GM23248 (cell line): ENCODE results near the gene PLEKHA6. TPM values are rescaled to one million over a fixed set of nuclear protein-coding genes. Genes with fewer than 3 reads are reported as not detected.

Source experiments
- DNase-seq: peaks from one replicate; pipeline ENCODE4 v3.0.0-alpha.2; 2015
- H2AFZ ChIP-seq: fragments of 200-600 bp; sonication (generic); 2 replicates; pipeline ENCODE4 v1.6.1; 2016; ENCODE audit warnings: antibody characterized with exemption
- H3F3A ChIP-seq: fragments of 200-600 bp; sonication (generic); 2 replicates; pipeline ENCODE4 v1.6.1; 2016; ENCODE audit warnings: mild to moderate bottlenecking, antibody characterized with exemption, mixed run types; ENCODE audit not compliant: insufficient read depth
- H3K27ac ChIP-seq: fragments of 200-600 bp; sonication (generic); 2 replicates; pipeline ENCODE4 v1.5.1; 2016; ENCODE audit warnings: mild to moderate bottlenecking
- H3K27me3 ChIP-seq: fragments of 200-600 bp; sonication (generic); replicated peaks from 2 replicates; pipeline ENCODE4 v1.6.1; 2016; ENCODE audit warnings: mild to moderate bottlenecking; ENCODE audit not compliant: insufficient read depth
- H3K36me3 ChIP-seq: fragments of 200-600 bp; sonication (generic); 2 replicates; pipeline ENCODE4 v1.6.1; 2016; ENCODE audit warnings: low read depth, mild to moderate bottlenecking
- H3K4me1 ChIP-seq: fragments of 200-600 bp; sonication (generic); 2 replicates; pipeline ENCODE4 v1.6.1; 2016; ENCODE audit warnings: mild to moderate bottlenecking; ENCODE audit not compliant: insufficient read depth
- H3K4me2 ChIP-seq: fragments of 200-600 bp; sonication (generic); one replicate; pipeline ENCODE4 v1.6.1; 2016; ENCODE audit warnings: mild to moderate bottlenecking; ENCODE audit not compliant: unreplicated experiment
- H3K4me3 ChIP-seq: fragments of 200-600 bp; sonication (generic); 2 replicates; pipeline ENCODE4 v1.5.1; 2016; ENCODE audit warnings: mild to moderate bottlenecking
- H3K79me2 ChIP-seq: fragments of 200-600 bp; sonication (generic); 2 replicates; pipeline ENCODE4 v1.6.1; 2016; ENCODE audit warnings: mild to moderate bottlenecking; ENCODE audit not compliant: insufficient read depth
- H3K9ac ChIP-seq: fragments of 200-600 bp; sonication (generic); 2 replicates; pipeline ENCODE4 v1.6.1; 2016; ENCODE audit warnings: mild to moderate bottlenecking
- H3K9me2 ChIP-seq: fragments of 200-600 bp; sonication (generic); 2 replicates; pipeline ENCODE4 v1.6.1; 2016; ENCODE audit warnings: mixed run types, mild to moderate bottlenecking, moderate library complexity; ENCODE audit not compliant: insufficient read depth
- H3K9me3 ChIP-seq: fragments of 200-600 bp; sonication (generic); one replicate; pipeline ENCODE4 v1.6.1; 2017; ENCODE audit warnings: low read depth
- H4K20me1 ChIP-seq: fragments of 200-600 bp; sonication (generic); 2 replicates; pipeline ENCODE4 v1.6.0; 2016; ENCODE audit not compliant: insufficient read depth
- EZH2 ChIP-seq: fragments of 200-600 bp; sonication (generic); IDR thresholded peaks from 2 replicates; pipeline ENCODE4 v1.6.1; 2018; ENCODE audit warnings: antibody characterized with exemption, mild to moderate bottlenecking; ENCODE audit not compliant: insufficient read depth, poor library complexity, severe bottlenecking
- EZH2phosphoT487 ChIP-seq: fragments of 200-600 bp; sonication (generic); IDR thresholded peaks from 2 replicates; pipeline ENCODE4 v1.6.1; 2018; ENCODE audit warnings: antibody characterized with exemption, moderate library complexity, mild to moderate bottlenecking, low read depth; ENCODE audit not compliant: insufficient read depth
- WGBS, 2 experiments: methylation state at CpG; one replicate each; pipeline ENCODE4 v1.1.6; 2015 to 2017; ENCODE audit warnings: low lambda C conversion rate in 2 of 2, low coverage in 1 of 2; ENCODE audit errors: missing lambda C conversion rate in 2 of 2; 5-methylcytosine and 5-hydroxymethylcytosine counted together
- in situ Hi-C: fragments of 300-500 bp; cut with MboI; formaldehyde crosslinking; loops from 2 replicates; pipeline ENCODE4 v1.15.0; 2020
- polyA plus RNA-seq: library from polyadenylated mRNA; unstranded; fragments of >200 nt; fragmentation: Nextera tagmentation; extraction: Ambion mirVana; gene quantifications from 2 replicates; pipeline ENCODE4 v1.2.1, GENCODE V29; 2016
- total RNA-seq: library from RNA; depleted of rRNA; stranded (reverse); fragments of >200 nt; shearing (Covaris generic); gene quantifications from 2 replicates; pipeline ENCODE4 v1.2.3, GENCODE V29; 2014

The PLEKHA6 gene
- total and polyA plus RNA-seq, 2 experiments from 2014 or later = 4.5 to 7.3 TPM

DNA sequence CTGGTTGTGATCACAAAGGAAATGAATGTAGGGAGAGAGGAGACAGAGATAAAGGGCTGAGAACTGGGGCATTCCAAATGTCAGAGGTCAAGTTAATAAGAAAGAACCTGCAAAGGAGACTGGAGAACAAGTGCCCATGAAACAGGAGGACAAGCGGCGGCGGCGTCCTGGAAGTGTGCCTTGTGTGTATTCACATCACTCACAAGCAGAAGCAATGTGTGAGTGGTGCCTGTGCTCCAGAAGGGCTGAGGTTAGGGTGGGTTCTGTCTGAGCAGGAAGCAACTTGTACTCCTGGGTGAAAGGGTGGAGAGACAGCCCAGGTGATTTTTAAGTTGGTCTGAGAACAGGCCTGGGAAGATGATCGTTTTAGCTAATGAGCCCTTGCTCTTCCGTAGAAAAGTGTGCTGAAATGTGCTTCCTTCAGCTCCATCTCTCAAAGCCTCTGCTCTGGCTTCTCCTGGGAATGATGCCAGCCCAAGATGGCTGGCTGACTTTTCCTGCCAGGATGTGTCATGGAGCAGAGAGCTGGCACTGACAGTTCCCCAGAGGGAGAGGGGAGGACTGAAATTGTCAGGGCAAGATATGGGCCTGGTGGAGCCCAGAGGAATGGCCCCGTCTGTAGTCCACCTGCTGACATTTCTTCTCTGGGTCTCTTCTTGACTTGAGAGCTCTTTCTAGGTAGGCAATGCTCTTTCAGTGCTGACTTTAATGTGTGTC is 25.1 kb upstream of the PLEKHA6 start:
- no peaks in the 10 kb centered on the region for H3K9me2 ChIP-seq
- no peaks in the 10 kb centered on the region for H3K9me3 ChIP-seq

GRCh38 chr1:204383163-204383904 is 23.6 kb upstream of the PLEKHA6 start:
- no peaks in the 10 kb centered on the region for H3K36me3 ChIP-seq
- H3K4me2 ChIP-seq = no peak overlapping the region
- H3K79me2 ChIP-seq = no peaks in the 10 kb centered on the region
- H3K4me1 ChIP-seq = no peaks in the 10 kb centered on the region
- H2AFZ ChIP-seq = no peak overlapping the region
- TF ChIP-seq EZH2phosphoT487 = no peak
- no peak for TF ChIP-seq EZH2
- WGBS, 2 experiments = 64 to 79% methylated on average over 5 of the region's 5 CpGs
- in situ Hi-C loops = no loop called here
- H3K4me3 ChIP-seq = no peak overlapping the region
- DNase-seq = no peak
- no peak overlapping the region for H3K27ac ChIP-seq
- peaks cover 16% of the 10 kb centered on the region for H3K27me3 ChIP-seq
- H4K20me1 ChIP-seq = no peaks in the 10 kb centered on the region; the same call in 1 of the 2 replicates
- H3F3A ChIP-seq = peaks cover 12% of the 10 kb centered on the region
- H3K9ac ChIP-seq = no peak overlapping the region
- H3K9me3 ChIP-seq = no peaks in the 10 kb centered on the region
- no peaks in the 10 kb centered on the region for H3K9me2 ChIP-seq

More for the DNA sequence above, 25.1 kb upstream of the PLEKHA6 start:
- Histone ChIP-seq H3F3A (peaks cover 12% of the 10 kb centered on the region), H4K20me1 (no peaks in the 10 kb centered on the region; the same call in 1 of the 2 replicates), H3K4me2 (no peak overlapping the region), H2AFZ (0 out of 2 replicates have a peak overlapping the region, but pooled peaks have one; percentile 22), H3K9ac (no peak overlapping the region), H3K36me3 (no peaks in the 10 kb centered on the region), H3K79me2 (no peaks in the 10 kb centered on the region), H3K4me1 (no peaks in the 10 kb centered on the region), H3K4me3 (no peak overlapping the region), H3K27ac (no peak overlapping the region), H3K27me3 (peaks cover 2% of the 10 kb centered on the region; the same call in 1 of the 2 replicates)
- in situ Hi-C loops = no loop called here
- TF ChIP-seq EZH2 (no peak), EZH2phosphoT487 (no peak)
- 46 to 52% methylated on average over 7 of the region's 7 CpGs for WGBS, 2 experiments
- DNase-seq = peak; percentile 88

DNA sequence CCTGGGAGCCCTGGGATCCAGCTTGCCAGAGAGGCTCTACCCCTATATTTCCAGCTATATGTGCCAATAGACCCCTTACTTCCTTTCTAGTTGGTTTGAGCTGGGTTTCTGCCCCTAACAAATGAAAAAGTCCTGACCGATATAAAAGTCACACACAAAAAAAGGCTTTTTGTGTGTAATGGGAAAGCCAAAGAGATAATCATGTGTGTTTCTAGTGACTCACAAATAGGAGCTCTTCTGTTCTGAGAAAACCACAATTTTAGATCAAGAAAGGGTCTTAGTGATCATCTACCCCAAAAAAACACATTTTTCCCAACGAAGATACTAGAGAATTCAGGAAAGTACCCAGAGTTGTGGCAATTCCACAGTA is 23.0 kb upstream of the PLEKHA6 start:
- H3K27ac ChIP-seq = no peak overlapping the region
- H3K4me2 ChIP-seq = no peak overlapping the region
- H3F3A ChIP-seq = peaks cover 12% of the 10 kb centered on the region
- no peaks in the 10 kb centered on the region; the same call in 1 of the 2 replicates for H4K20me1 ChIP-seq
- no peaks in the 10 kb centered on the region for H3K9me2 ChIP-seq
- 48 to 62% methylated on average over 2 of the region's 2 CpGs for WGBS, 2 experiments
- no peaks in the 10 kb centered on the region for H3K36me3 ChIP-seq
- H3K79me2 ChIP-seq = no peaks in the 10 kb centered on the region
- no peak overlapping the region for H2AFZ ChIP-seq
- in situ Hi-C loops = no loop called here
- H3K4me1 ChIP-seq = 0 out of 2 replicates have a peak, but pooled peaks cover 3% of the 10 kb centered on the region
- H3K27me3 ChIP-seq = peaks cover 22% of the 10 kb centered on the region
- no peak for DNase-seq
- H3K4me3 ChIP-seq = no peak overlapping the region
- H3K9ac ChIP-seq = no peak overlapping the region
- TF ChIP-seq EZH2phosphoT487 (no peak), EZH2 (no peak)
- H3K9me3 ChIP-seq = no peaks in the 10 kb centered on the region

DNA sequence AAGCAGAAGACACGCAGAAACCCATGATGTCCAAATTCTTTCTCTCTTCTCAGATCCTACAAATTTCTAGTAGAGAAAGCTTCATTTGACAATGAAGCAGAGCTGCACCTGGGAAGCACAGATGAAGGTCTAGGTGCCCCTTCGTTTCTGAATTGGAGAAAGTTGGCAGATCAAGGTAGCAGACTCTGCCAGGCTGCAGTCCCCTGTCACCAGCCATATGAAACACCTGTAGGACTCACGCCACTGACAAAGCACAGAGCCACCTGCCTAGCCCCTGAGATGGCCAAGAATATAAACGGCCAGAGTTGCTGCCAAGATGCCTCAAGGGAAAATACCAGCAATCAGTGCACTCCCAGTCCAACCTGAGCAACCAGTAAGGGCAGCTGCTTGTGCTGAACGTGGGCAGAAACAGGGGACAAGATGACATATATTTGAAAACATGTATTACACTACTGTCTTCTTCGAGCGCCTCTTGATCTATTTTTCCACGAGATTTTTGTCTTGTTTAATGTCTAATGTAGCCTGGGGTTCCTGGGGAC is 20.6 kb upstream of the PLEKHA6 start:
- H3K27ac ChIP-seq = no peak overlapping the region

More for the DNA sequence above, 20.6 kb upstream of the PLEKHA6 start:
- H3K4me3 ChIP-seq = no peak overlapping the region
- H3K27me3 ChIP-seq = peaks cover 41% of the 10 kb centered on the region
- H3K36me3 ChIP-seq = no peaks in the 10 kb centered on the region
- H3K9me2 ChIP-seq = no peaks in the 10 kb centered on the region
- no peaks in the 10 kb centered on the region for H4K20me1 ChIP-seq
- 69 to 75% methylated on average over 8 of the region's 8 CpGs for WGBS, 2 experiments
- in situ Hi-C loops = no loop called here
- H3K4me1 ChIP-seq = 0 out of 2 replicates have a peak, but pooled peaks cover 3% of the 10 kb centered on the region
- no peak overlapping the region for H3K9ac ChIP-seq
- TF ChIP-seq EZH2 (no peak), EZH2phosphoT487 (no peak)
- no peaks in the 10 kb centered on the region for H3K79me2 ChIP-seq
- DNase-seq = no peak
- no peaks in the 10 kb centered on the region for H3K9me3 ChIP-seq
- H2AFZ ChIP-seq = no peak overlapping the region
- peaks cover 7% of the 10 kb centered on the region for H3F3A ChIP-seq
- H3K4me2 ChIP-seq = no peak overlapping the region
